K562 (cell line): ENCODE results near the gene EEF2K. TPM values are rescaled to one million over a fixed set of nuclear protein-coding genes. Genes with fewer than 3 reads are reported as not detected.

Source experiments
- ATAC-seq: fragments of 200-7000 bp; cut with Tn5 transposase; 3 replicates; pipeline ENCODE4 v1.9.1; 2020; ENCODE audit warnings: moderate library complexity
- BruUV-seq: library from RNA; stranded (reverse); fragments of 400-500 nt; replicated peaks from 2 replicates; lab custom pipeline; 2021; lab: Mats Ljungman, UMichigan
- CTCF ChIA-PET: fragments of 300-600 bp; formaldehyde crosslinking; extraction: SDS; loops from one replicate; lab custom pipeline; 2021; ENCODE audit warnings: low intra/inter-chr PET ratio; lab: Yijun Ruan, JAX
- POLR2A ChIA-PET: fragments of 300-600, 350-650 bp; sonication (Branson Sonifier 250); formaldehyde crosslinking; extraction: SDS; loops from one replicate; lab custom pipeline; 2021; ENCODE audit warnings: antibody characterized with exemption, inconsistent platforms; lab: Yijun Ruan, JAX
- DNase-seq, 4 experiments: peaks; one replicate each; pipeline versions ENCODE4 v3.0.0 to v3.0.0-alpha.2; 2011 to 2018; ENCODE audit warnings: low spot score in 3 of 4, mixed read lengths in 3 of 4; ENCODE audit errors: extremely low read depth in 1 of 4
- FAIRE-seq: peaks from 2 replicates; lab custom pipeline; 2011; peaks lifted over from hg19 to GRCh38; lab: Jason Lieb, UNC
- H2AFZ ChIP-seq: 2 replicates; pipeline ENCODE4 v1.6.0; 2011; ENCODE audit warnings: low read depth, low read length, control low read depth, inconsistent platforms
- H3K27ac ChIP-seq: fragments of 200-600 bp; 3 replicates; pipeline ENCODE4 v1.8.0; 2011; ENCODE audit warnings: low read depth, mild to moderate bottlenecking, control low read depth, inconsistent platforms, low read length, moderate library complexity, mixed read lengths; ENCODE audit errors: extremely low read depth
- H3K27me3 ChIP-seq, 2 experiments: fragments of 300-600 bp in 1 of 2; 2 replicates in 1 of 2; 3 replicates in 1 of 2; pipeline versions ENCODE4 v1.6.0 to v1.8.0; 2011; ENCODE audit warnings: inconsistent platforms in 2 of 2, low read length in 2 of 2, mild to moderate bottlenecking in 1 of 2, mixed read lengths in 1 of 2, moderate library complexity in 1 of 2; ENCODE audit not compliant: control insufficient read depth in 2 of 2, insufficient read depth in 2 of 2
- H3K36me3 ChIP-seq: fragments of 300-600 bp; 3 replicates; pipeline ENCODE4 v1.8.0; 2011; ENCODE audit warnings: mild to moderate bottlenecking, low read length, inconsistent platforms; ENCODE audit not compliant: control insufficient read depth, insufficient read depth
- H3K4me1 ChIP-seq, 2 experiments: fragments of 200-600 bp in 1 of 2; replicated peaks in 1 of 2; 2 replicates in 1 of 2; 3 replicates in 1 of 2; pipeline versions ENCODE4 v1.5.1 to v1.8.0; 2011; ENCODE audit warnings: inconsistent platforms in 2 of 2, low read length in 2 of 2, mild to moderate bottlenecking in 1 of 2, mixed read lengths in 1 of 2, moderate library complexity in 1 of 2; ENCODE audit not compliant: control insufficient read depth in 2 of 2, insufficient read depth in 2 of 2
- H3K4me2 ChIP-seq: 2 replicates; pipeline ENCODE4 v1.6.1; 2011; ENCODE audit warnings: low read length, control low read depth, inconsistent platforms, mixed read lengths; ENCODE audit not compliant: insufficient read depth
- H3K4me3 ChIP-seq: fragments of 200-600 bp; sonication (generic), shearing (Covaris generic); 2 replicates; pipeline ENCODE4 v1.5.1; 2016; ENCODE audit warnings: control low read depth, inconsistent platforms
- H3K79me2 ChIP-seq: fragments of 200-600 bp; 3 replicates; pipeline ENCODE4 v1.8.0; 2011; ENCODE audit warnings: low read length, inconsistent platforms; ENCODE audit not compliant: control insufficient read depth, insufficient read depth
- H3K9ac ChIP-seq, 2 experiments: 2 replicates each; pipeline versions ENCODE4 v1.6.0 to v1.6.1; 2011; ENCODE audit warnings: low read depth in 2 of 2, low read length in 2 of 2, control low read depth in 1 of 2, inconsistent platforms in 1 of 2, mild to moderate bottlenecking in 1 of 2, mixed read lengths in 1 of 2; ENCODE audit not compliant: insufficient read depth in 1 of 2
- H3K9me1 ChIP-seq: one replicate; pipeline ENCODE4 v1.6.0; 2011; ENCODE audit warnings: inconsistent platforms, mild to moderate bottlenecking, low read length, moderate library complexity; ENCODE audit not compliant: control insufficient read depth, insufficient read depth
- H3K9me3 ChIP-seq: replicated peaks from 2 replicates; pipeline ENCODE4 v1.5.1; 2011; ENCODE audit warnings: low read depth, low read length, inconsistent platforms; ENCODE audit not compliant: control insufficient read depth, insufficient read depth
- H4K20me1 ChIP-seq: replicated peaks from 2 replicates; pipeline ENCODE4 v1.6.1; 2011; ENCODE audit warnings: low read length, inconsistent platforms, mixed read lengths; ENCODE audit not compliant: control insufficient read depth, insufficient read depth
- HCFC1 ChIP-seq: IDR thresholded peaks from 2 replicates; pipeline ENCODE4 v1.6.1; 2012; ENCODE audit warnings: low read depth, low read length, improper control_type of control experiment
- HNRNPLL ChIP-seq: fragments of 200-400 bp; formaldehyde crosslinking; IDR thresholded peaks from 2 replicates; pipeline ENCODE4 v1.6.1; 2017; ENCODE audit warnings: low read length, low read depth, mild to moderate bottlenecking; ENCODE audit not compliant: poor library complexity, severe bottlenecking
- KLF10 ChIP-seq: fragments of 250-450 bp; sonication (Bioruptor Pico); IDR thresholded peaks from 2 replicates; pipeline ENCODE4 v1.6.1; 2021; ENCODE audit warnings: matching md5 sums
- POLR2G ChIP-seq: fragments of 200-400 bp; formaldehyde crosslinking; IDR thresholded peaks from 2 replicates; pipeline ENCODE4 v1.6.1; 2017; ENCODE audit warnings: low read depth, mild to moderate bottlenecking, antibody characterized with exemption, low read length, moderate library complexity
- RBFOX2 ChIP-seq: fragments of 200-400 bp; formaldehyde crosslinking; IDR thresholded peaks from 2 replicates; pipeline ENCODE4 v1.6.1; 2017; ENCODE audit warnings: low read depth, mild to moderate bottlenecking, low read length, moderate library complexity
- RFX1 ChIP-seq: fragments of 450-650 bp; IDR thresholded peaks from 2 replicates; pipeline ENCODE4 v1.6.1; 2016; ENCODE audit warnings: mild to moderate bottlenecking, moderate library complexity
- TARDBP ChIP-seq: fragments of 450-650 bp; IDR thresholded peaks from 2 replicates; pipeline ENCODE4 v1.6.1; 2016
- TCF7 ChIP-seq: sonication (generic); IDR thresholded peaks from 2 replicates; pipeline ENCODE4 v1.6.1; 2016; ENCODE audit warnings: antibody characterized with exemption, borderline replicate concordance
- WGBS: fragments of 100-300 bp; shearing (Covaris generic); methylation state at CpG from one replicate; pipeline ENCODE4 v1.1.6; 2016; ENCODE audit warnings: low coverage, mixed read lengths; ENCODE audit not compliant: insufficient coverage; ENCODE audit errors: missing lambda C conversion rate; 5-methylcytosine and 5-hydroxymethylcytosine counted together
- in situ Hi-C: fragments of 300-500 bp; cut with MboI; formaldehyde crosslinking; loops from 4 replicates; pipeline ENCODE4 v1.15.0; 2018; ENCODE audit warnings: inconsistent platforms, mixed read lengths
- intact Hi-C: fragments of 100-400 bp; cut with micrococcal nuclease; formaldehyde crosslinking; loops from 2 replicates; pipeline ENCODE4 v1.14.2; 2022
- polyA plus RNA-seq, 8 experiments: library from polyadenylated mRNA; depleted of rRNA in 4 of 8; stranded (reverse) in 5 of 8; unstranded in 3 of 8; fragments of >200 nt; fragmentation: Nextera tagmentation in 2 of 8; fragmentation: Illumina TruSeq in 1 of 8; extraction: Ambion mirVana in 2 of 8; extraction: Trizol in 1 of 8; gene quantifications; 2 replicates each; pipeline versions ENCODE4 v1.2.1 to v1.2.3, GENCODE V29; 2011 to 2014; ENCODE audit warnings: inconsistent platforms in 1 of 8, missing spikeins in 1 of 8
- total RNA-seq, 7 experiments: library from RNA; depleted of rRNA in 6 of 7; stranded (reverse); fragments of >200 nt in 6 of 7; fragmentation: Illumina TruSeq in 2 of 7; extraction: Trizol in 2 of 7; gene quantifications; 2 replicates each; pipeline versions ENCODE4 v1.2.1 to v1.2.3, GENCODE V29; 2011 to 2021; ENCODE audit warnings: low replicate concordance in 1 of 7

Gene EEF2K
- total and polyA plus RNA-seq, 9 of the 15 experiments (the other 6 are each of a cell fraction or from before 2014, with no cell fraction given): 3.0 to 35.2 (median 12.2) TPM

DNA sequence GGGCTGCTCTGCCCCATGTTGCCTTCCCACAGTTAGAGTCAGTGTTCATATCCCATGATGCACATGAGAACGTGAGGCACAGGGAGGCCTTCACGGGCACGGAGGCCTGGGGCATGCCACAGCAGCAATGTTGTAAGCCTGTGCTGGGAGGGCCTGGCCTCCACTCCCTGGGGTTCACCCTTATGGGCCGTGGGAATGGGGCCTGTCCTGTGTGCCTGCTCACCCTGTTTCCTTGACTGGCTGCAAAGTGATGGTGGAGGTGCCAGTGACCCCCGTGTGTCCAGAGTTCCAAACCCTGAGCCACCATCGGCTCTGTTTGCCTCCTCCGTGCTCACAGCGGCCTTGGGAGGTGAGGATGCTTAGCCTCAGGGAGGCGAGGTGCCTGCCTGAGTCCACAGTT is 100.7 kb downstream of the EEF2K start:
- DNase-seq (no peak), ATAC-seq (no peak), FAIRE-seq (no peak)
- Histone ChIP-seq H3K9ac (no peak overlapping the region; a peak in 1 of 4 replicates), H3K36me3 (peaks cover 93% of the 10 kb centered on the region), H3K4me1 (peaks cover 2 to 5% of the 10 kb centered on the region in 2 experiments; a peak in 1 of 5 replicates), H3K79me2 (peaks cover 32% of the 10 kb centered on the region), H3K27ac (no peak overlapping the region), H3K9me3 (no peaks in the 10 kb centered on the region), H4K20me1 (peaks cover 27% of the 10 kb centered on the region)
- CTCF ChIA-PET: no interaction called here
- 89% methylated on average over 9 of the region's 9 CpGs for WGBS
- POLR2A ChIA-PET: interaction anchor here (0.6 to 2.4 kb wide), 3 partner anchors 9 to 102 kb away, joined by 3 to 13 read pairs (median 5); partner anchors contain the start of gene POLR3E
- in situ Hi-C loops: no loop called here
- intact Hi-C loops: no loop called here
- TF ChIP-seq RBFOX2: peak; percentile 21; the same call in 1 of the 2 replicates
- peak; percentile 40 for TF ChIP-seq POLR2G
- TF ChIP-seq HNRNPLL: no peak
- TF ChIP-seq, all 486 proteins: peak for 2
- BruUV-seq: no TSS peak
- H2AFZ ChIP-seq: no peak overlapping the region
- no peak overlapping the region for H3K4me3 ChIP-seq
- H3K9me1 ChIP-seq: peaks cover 4% of the 10 kb centered on the region
- no peaks in the 10 kb centered on the region for H3K27me3 ChIP-seq
- no peak overlapping the region for H3K4me2 ChIP-seq

DNA sequence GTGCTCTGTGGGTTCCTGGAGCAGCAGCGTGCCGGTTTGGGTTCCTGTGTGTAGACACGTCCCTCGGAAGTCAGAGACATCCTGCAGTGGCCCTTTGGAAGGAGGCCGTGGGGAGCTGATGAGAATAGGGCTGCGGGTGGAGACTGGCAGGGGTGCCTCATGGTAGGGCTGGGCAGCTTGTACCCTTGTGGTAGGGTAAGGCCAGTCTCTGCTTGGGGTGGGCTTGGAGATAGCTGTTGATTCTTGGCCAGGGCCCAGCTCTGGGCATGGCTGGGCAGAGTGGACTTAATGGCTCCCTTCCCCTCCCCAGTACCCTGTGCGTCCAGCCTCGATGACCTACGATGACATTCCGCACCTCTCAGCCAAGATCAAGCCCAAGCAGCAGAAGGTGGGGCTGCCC is 101.8 kb downstream of the EEF2K start:
- ChIA-PET POLR2A (interaction anchor here (0.8 to 2.4 kb wide), 2 partner anchors 10 to 22 kb away, joined by 3 to 13 read pairs; partner anchors contain the start of gene POLR3E), CTCF (no interaction called here)
- Histone ChIP-seq H3K9me3 (no peaks in the 10 kb centered on the region), H3K36me3 (peaks cover 93% of the 10 kb centered on the region), H4K20me1 (peaks cover 23% of the 10 kb centered on the region), H3K4me3 (no peak overlapping the region), H3K79me2 (peaks cover 21% of the 10 kb centered on the region), H2AFZ (no peak overlapping the region), H3K27me3 (no peaks in the 10 kb centered on the region), H3K4me1 (peaks cover 3 to 10% of the 10 kb centered on the region in 2 experiments; a peak in 3 of 5 replicates), H3K27ac (no peak overlapping the region), H3K9me1 (peaks cover 4% of the 10 kb centered on the region), H3K4me2 (no peak overlapping the region), H3K9ac (peak overlapping the region in 1 of 2 experiments; percentile 66; a peak in 1 of 4 replicates)
- 97% methylated on average over 10 of the region's 10 CpGs for WGBS
- FAIRE-seq: no peak
- intact Hi-C loops (no loop called here), in situ Hi-C loops (no loop called here)
- TF ChIP-seq TCF7 (no peak), HCFC1 (no peak), RBFOX2 (peak; percentile 40; the same call in 1 of the 2 replicates), KLF10 (no peak), TARDBP (no peak), RFX1 (no peak), POLR2G (peak; percentile 49; the same call in 1 of the 2 replicates)
- DNase-seq: no peak
- ATAC-seq: no peak
- no TSS peak for BruUV-seq
